Smooth muscle cell (in vitro differentiated cells): ENCODE measurements around the gene DDN. TPM values are rescaled to one million over a fixed set of nuclear protein-coding genes. Genes with fewer than 3 reads are reported as not detected.

Source experiments
- DNase-seq: peaks from one replicate; lab custom pipeline; 2025; ENCODE audit not compliant: unreplicated experiment; lab: John Stamatoyannopoulos, UW
- H2AFZ ChIP-seq: fragments of 200-600 bp; sonication (generic); 2 replicates; pipeline ENCODE4 v1.6.0; 2016; ENCODE audit warnings: antibody characterized with exemption, low read depth, mild to moderate bottlenecking
- H3F3A ChIP-seq: fragments of 200-600 bp; sonication (generic); 2 replicates; pipeline ENCODE4 v1.6.0; 2017; ENCODE audit warnings: antibody characterized with exemption, low read depth
- H3K27ac ChIP-seq: fragments of 200-600 bp; sonication (generic); 2 replicates; pipeline ENCODE4 v1.5.1; 2016; ENCODE audit warnings: low read depth, mild to moderate bottlenecking
- H3K27me3 ChIP-seq: fragments of 200-600 bp; sonication (generic); 2 replicates; pipeline ENCODE4 v1.6.1; 2016; ENCODE audit warnings: low read depth, mild to moderate bottlenecking
- H3K36me3 ChIP-seq: fragments of 200-600 bp; sonication (generic); 2 replicates; pipeline ENCODE4 v1.5.1; 2016; ENCODE audit warnings: low read depth
- H3K4me1 ChIP-seq: fragments of 200-600 bp; sonication (generic); 2 replicates; pipeline ENCODE4 v1.5.1; 2016; ENCODE audit warnings: low read depth
- H3K4me2 ChIP-seq: fragments of 200-600 bp; sonication (generic); 2 replicates; pipeline ENCODE4 v1.6.0; 2016; ENCODE audit warnings: mild to moderate bottlenecking
- H3K4me3 ChIP-seq: fragments of 200-600 bp; sonication (generic); 2 replicates; pipeline ENCODE4 v1.5.1; 2016; ENCODE audit warnings: mild to moderate bottlenecking
- H3K79me2 ChIP-seq: fragments of 200-600 bp; sonication (generic); 2 replicates; pipeline ENCODE4 v1.6.0; 2016; ENCODE audit warnings: low read depth, mild to moderate bottlenecking
- H3K9ac ChIP-seq: fragments of 200-600 bp; sonication (generic); 2 replicates; pipeline ENCODE4 v1.6.0; 2016; ENCODE audit warnings: low read depth
- H3K9me3 ChIP-seq: fragments of 200-600 bp; sonication (generic); replicated peaks from 2 replicates; pipeline ENCODE4 v1.5.1; 2016; ENCODE audit warnings: low read depth
- H4K20me1 ChIP-seq: fragments of 200-600 bp; sonication (generic); 2 replicates; pipeline ENCODE4 v1.6.0; 2016; ENCODE audit warnings: low read depth
- WGBS: methylation state at CpG from one replicate; pipeline ENCODE4 v1.1.7; 2016; ENCODE audit warnings: low lambda C conversion rate; 5-methylcytosine and 5-hydroxymethylcytosine counted together
- polyA plus RNA-seq: library from polyadenylated mRNA; unstranded; fragments of >200 nt; fragmentation: Nextera tagmentation; extraction: Ambion mirVana; gene quantifications from 2 replicates; pipeline ENCODE4 v1.2.1, GENCODE V29; 2016
- total RNA-seq: library from RNA; depleted of rRNA; stranded (reverse); fragments of >200 nt; gene quantifications from 2 replicates; pipeline ENCODE4 v1.2.3, GENCODE V29; 2014
- TF ChIP-seq, protein P1 (sequence below): fragments of 200-600 bp; sonication (generic); IDR thresholded peaks from 2 replicates; pipeline ENCODE4 v1.5.1; 2017; ENCODE audit warnings: borderline replicate concordance, mild to moderate bottlenecking, antibody characterized with exemption; ENCODE audit not compliant: insufficient read depth, poor library complexity, severe bottlenecking

DDN gene
- total and polyA plus RNA-seq, 2 experiments from 2014 or later = 0.03 to 0.13 TPM

GRCh38 chr12:49036029-49036428 lies 36.9 kb upstream of the DDN start:
- H2AFZ ChIP-seq = no peak overlapping the region
- no peak overlapping the region for H3K27ac ChIP-seq
- TF ChIP-seq, protein P1, sequence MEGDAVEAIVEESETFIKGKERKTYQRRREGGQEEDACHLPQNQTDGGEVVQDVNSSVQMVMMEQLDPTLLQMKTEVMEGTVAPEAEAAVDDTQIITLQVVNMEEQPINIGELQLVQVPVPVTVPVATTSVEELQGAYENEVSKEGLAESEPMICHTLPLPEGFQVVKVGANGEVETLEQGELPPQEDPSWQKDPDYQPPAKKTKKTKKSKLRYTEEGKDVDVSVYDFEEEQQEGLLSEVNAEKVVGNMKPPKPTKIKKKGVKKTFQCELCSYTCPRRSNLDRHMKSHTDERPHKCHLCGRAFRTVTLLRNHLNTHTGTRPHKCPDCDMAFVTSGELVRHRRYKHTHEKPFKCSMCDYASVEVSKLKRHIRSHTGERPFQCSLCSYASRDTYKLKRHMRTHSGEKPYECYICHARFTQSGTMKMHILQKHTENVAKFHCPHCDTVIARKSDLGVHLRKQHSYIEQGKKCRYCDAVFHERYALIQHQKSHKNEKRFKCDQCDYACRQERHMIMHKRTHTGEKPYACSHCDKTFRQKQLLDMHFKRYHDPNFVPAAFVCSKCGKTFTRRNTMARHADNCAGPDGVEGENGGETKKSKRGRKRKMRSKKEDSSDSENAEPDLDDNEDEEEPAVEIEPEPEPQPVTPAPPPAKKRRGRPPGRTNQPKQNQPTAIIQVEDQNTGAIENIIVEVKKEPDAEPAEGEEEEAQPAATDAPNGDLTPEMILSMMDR = no peak
- H3K36me3 ChIP-seq = peaks cover 8% of the 10 kb centered on the region
- H3K4me1 ChIP-seq = no peaks in the 10 kb centered on the region
- no peaks in the 10 kb centered on the region for H3K9me3 ChIP-seq
- WGBS = 99% methylated on average over 4 of the region's 4 CpGs
- H3K4me3 ChIP-seq = no peak overlapping the region
- DNase-seq = no peak
- no peak overlapping the region for H3K4me2 ChIP-seq
- H3K79me2 ChIP-seq = peaks cover 6% of the 10 kb centered on the region
- H3F3A ChIP-seq = no peaks in the 10 kb centered on the region
- no peaks in the 10 kb centered on the region for H3K27me3 ChIP-seq
- H3K9ac ChIP-seq = no peak overlapping the region
- peaks cover 39% of the 10 kb centered on the region for H4K20me1 ChIP-seq

DNA sequence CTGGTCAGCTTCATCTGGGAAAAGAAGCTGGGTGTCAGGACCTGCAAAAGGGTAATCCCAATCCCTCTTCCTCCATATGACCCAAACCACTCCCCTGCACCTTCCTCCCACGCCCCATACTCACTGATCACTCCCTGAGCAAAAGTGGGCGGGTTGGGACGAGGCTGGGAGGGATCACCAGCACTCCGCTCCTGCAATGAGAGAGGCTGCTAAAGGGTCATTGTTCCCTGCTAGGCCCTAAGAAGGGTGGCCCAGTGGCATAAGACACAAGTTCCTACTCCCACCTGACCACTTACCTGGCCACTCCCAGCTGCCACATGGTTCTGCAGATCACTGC lies 35.1 kb upstream of the DDN start:
- Histone ChIP-seq H3K4me2 (no peak overlapping the region), H3K9me3 (no peaks in the 10 kb centered on the region)

DNA sequence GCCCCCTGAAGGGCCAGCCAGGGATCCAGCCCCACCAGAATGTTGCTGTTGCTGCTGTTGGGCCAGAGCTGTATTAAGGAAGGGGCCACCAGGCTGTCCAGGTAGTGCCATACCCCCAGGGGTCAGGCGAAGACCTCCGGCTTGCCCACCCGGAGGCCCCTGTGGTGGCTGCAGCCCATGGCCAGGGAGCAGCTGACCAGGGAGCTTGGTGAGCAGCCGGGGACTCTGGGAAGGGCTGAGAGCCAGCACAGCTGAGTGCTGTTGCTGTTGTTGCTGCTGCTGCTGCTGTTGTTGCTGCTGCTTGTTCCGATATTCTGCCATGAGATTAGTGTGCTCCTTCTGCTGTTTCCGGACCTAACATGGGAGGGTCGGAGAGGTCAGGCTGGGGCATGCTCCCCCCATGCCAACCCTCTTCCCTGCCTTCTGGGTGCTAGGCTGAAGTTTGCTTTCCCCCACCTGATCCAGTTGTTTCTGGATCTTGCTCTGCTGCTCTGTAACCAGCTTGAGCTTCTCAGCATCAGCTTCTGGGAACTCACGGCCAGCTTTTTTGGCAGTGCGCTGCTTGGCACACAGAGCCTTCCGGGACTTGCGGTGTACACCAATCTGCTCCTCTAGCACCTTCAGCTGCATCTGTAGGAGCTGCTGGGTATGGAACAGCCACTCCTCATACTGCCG lies 34.6 kb upstream of the DDN start:
- Histone ChIP-seq H2AFZ (no peak overlapping the region), H3K9me3 (no peaks in the 10 kb centered on the region), H3K27ac (no peak overlapping the region), H3F3A (no peaks in the 10 kb centered on the region), H3K79me2 (peaks cover 6% of the 10 kb centered on the region), H3K4me2 (no peak overlapping the region), H3K9ac (no peak overlapping the region), H3K4me1 (no peaks in the 10 kb centered on the region), H4K20me1 (peaks cover 39% of the 10 kb centered on the region), H3K27me3 (no peaks in the 10 kb centered on the region), H3K4me3 (no peak overlapping the region), H3K36me3 (peaks cover 8% of the 10 kb centered on the region)
- 98% methylated on average over 12 of the region's 12 CpGs for WGBS
- TF ChIP-seq, protein P1 = no peak
- DNase-seq = no peak

More for the DNA sequence above, 35.1 kb upstream of the DDN start:
- H4K20me1 ChIP-seq = peaks cover 39% of the 10 kb centered on the region
- H3K79me2 ChIP-seq = peaks cover 6% of the 10 kb centered on the region
- no peak for DNase-seq
- H3K4me3 ChIP-seq = no peak overlapping the region
- TF ChIP-seq, protein P1 = no peak
- H3K9ac ChIP-seq = no peak overlapping the region
- H3K27ac ChIP-seq = no peak overlapping the region
- no peaks in the 10 kb centered on the region for H3F3A ChIP-seq
- no peak overlapping the region for H2AFZ ChIP-seq
- peaks cover 8% of the 10 kb centered on the region for H3K36me3 ChIP-seq
- H3K27me3 ChIP-seq = no peaks in the 10 kb centered on the region
- H3K4me1 ChIP-seq = no peaks in the 10 kb centered on the region
- 94% methylated on average over 4 of the region's 4 CpGs for WGBS
